Astrocyte (in vitro differentiated cells and primary cell): Measurements from ENCODE around the gene OXT.

Source experiments
- EZH2 ChIP-seq: IDR thresholded peaks from 2 replicates; pipeline ENCODE4 v1.6.1; 2012; ENCODE audit warnings: mild to moderate bottlenecking, low read length, inconsistent platforms; ENCODE audit not compliant: insufficient read depth
- TF ChIP-seq, protein P1 (sequence below): IDR thresholded peaks from 2 replicates; pipeline ENCODE4 v1.5.1; 2011; ENCODE audit warnings: low read depth, mild to moderate bottlenecking, inconsistent platforms, low read length, moderate library complexity; ENCODE audit not compliant: insufficient read depth

DNA sequence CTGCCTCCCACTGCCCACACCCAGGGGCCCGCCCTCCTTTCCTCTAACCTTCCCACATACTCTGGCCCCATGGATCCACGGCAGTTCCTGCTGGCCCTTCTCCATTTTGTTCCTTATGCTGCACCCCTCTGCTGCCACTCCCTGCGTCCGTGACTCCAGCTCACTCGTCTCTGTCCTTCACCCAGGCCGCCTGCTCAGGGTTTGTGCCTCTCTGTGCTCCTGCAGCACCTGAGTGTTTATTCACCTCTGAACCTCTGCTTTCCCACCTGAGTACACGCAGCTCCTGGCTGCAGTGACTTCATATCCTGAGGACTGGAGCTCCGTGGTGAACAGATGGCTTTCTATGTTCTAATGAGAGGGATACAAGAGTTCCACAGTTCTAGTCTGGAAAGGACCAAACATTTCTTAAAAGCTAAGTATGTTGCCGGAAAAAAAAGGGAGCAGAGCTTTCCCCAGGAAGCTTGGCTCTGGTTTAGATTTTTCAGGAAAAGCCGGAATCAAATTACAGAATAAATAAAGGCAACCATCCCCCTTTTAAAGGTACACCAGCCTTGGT is 29.5 kb upstream of the OXT start:
- TF ChIP-seq, protein P1, sequence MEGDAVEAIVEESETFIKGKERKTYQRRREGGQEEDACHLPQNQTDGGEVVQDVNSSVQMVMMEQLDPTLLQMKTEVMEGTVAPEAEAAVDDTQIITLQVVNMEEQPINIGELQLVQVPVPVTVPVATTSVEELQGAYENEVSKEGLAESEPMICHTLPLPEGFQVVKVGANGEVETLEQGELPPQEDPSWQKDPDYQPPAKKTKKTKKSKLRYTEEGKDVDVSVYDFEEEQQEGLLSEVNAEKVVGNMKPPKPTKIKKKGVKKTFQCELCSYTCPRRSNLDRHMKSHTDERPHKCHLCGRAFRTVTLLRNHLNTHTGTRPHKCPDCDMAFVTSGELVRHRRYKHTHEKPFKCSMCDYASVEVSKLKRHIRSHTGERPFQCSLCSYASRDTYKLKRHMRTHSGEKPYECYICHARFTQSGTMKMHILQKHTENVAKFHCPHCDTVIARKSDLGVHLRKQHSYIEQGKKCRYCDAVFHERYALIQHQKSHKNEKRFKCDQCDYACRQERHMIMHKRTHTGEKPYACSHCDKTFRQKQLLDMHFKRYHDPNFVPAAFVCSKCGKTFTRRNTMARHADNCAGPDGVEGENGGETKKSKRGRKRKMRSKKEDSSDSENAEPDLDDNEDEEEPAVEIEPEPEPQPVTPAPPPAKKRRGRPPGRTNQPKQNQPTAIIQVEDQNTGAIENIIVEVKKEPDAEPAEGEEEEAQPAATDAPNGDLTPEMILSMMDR = no peak
- TF ChIP-seq EZH2 = no peak
